ENCODE measurements around the gene CLIC1.
A peak's percentile ranks its signal among the peaks of the same experiment; 100 is the strongest.

CLIC1 gene

DNA sequence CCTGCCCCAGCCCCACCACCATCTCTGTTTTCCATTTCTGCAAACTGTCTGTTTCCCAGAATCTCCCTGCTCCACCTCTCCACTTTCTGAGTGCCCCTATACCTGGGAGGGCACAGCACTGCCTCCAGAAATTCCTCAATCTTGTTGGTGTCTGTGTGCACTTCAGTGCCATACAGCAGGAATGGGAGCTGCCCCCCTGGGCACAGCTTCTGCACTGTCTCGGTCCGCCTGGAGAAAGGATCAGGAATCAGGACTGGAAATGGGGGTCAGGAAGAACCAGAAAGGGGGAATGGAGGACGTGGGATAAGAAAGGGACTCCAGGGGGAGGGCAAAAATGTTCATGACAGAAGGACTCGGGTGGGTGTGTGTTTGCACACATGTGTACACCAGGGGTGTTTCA is 2.6 kb downstream of the CLIC1 start:
- TF ChIP-seq SIN3A (IDR thresholded peaks at IDR 0.05; ENCODE audit: borderline replicate concordance, insufficient read depth, low read length) (no peak), TAF1 (IDR thresholded peaks at IDR 0.05; ENCODE audit: borderline replicate concordance, insufficient read depth, low read length) (no peak), FOXP2 (optimal IDR thresholded peaks at IDR 0.05; ENCODE audit: borderline replicate concordance, extremely low read depth, extremely low read length, insufficient read depth) (no peak), POLR2AphosphoS5 (IDR thresholded peaks at IDR 0.05; ENCODE audit: low read depth, low read length) (no peak)

DNA sequence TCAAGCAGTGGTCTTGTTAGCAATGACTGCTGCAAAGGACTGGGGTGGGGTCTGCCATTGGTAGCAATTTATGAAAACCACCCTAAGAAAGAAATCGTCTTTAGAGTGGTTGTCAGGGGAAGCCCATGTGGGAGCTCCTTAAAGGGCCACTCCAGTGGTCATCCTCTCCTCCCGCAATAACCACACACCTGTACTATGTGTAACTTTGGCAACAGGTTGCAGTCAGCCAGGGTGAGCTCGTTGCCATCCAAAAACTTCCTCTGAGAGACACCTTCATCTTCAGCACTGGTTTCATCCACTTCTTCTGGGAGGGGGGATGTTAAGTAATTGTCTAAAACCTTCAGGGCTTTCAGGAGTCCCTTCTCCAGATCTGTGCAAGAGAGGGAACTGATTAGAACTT is 4.3 kb downstream of the CLIC1 start:
- TF ChIP-seq TAF1 (IDR thresholded peaks at IDR 0.05; ENCODE audit: borderline replicate concordance, insufficient read depth, low read length) (no peak), POLR2AphosphoS5 (IDR thresholded peaks at IDR 0.05; ENCODE audit: low read depth, low read length) (no peak), SIN3A (IDR thresholded peaks at IDR 0.05; ENCODE audit: borderline replicate concordance, insufficient read depth, low read length) (no peak)
- TF ChIP-seq, protein P1, sequence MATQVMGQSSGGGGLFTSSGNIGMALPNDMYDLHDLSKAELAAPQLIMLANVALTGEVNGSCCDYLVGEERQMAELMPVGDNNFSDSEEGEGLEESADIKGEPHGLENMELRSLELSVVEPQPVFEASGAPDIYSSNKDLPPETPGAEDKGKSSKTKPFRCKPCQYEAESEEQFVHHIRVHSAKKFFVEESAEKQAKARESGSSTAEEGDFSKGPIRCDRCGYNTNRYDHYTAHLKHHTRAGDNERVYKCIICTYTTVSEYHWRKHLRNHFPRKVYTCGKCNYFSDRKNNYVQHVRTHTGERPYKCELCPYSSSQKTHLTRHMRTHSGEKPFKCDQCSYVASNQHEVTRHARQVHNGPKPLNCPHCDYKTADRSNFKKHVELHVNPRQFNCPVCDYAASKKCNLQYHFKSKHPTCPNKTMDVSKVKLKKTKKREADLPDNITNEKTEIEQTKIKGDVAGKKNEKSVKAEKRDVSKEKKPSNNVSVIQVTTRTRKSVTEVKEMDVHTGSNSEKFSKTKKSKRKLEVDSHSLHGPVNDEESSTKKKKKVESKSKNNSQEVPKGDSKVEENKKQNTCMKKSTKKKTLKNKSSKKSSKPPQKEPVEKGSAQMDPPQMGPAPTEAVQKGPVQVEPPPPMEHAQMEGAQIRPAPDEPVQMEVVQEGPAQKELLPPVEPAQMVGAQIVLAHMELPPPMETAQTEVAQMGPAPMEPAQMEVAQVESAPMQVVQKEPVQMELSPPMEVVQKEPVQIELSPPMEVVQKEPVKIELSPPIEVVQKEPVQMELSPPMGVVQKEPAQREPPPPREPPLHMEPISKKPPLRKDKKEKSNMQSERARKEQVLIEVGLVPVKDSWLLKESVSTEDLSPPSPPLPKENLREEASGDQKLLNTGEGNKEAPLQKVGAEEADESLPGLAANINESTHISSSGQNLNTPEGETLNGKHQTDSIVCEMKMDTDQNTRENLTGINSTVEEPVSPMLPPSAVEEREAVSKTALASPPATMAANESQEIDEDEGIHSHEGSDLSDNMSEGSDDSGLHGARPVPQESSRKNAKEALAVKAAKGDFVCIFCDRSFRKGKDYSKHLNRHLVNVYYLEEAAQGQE (IDR thresholded peaks at IDR 0.05; ENCODE audit: insufficient read depth in 1 of 2, low read depth in 2 of 2, low read length in 2 of 2) = no peak

DNA sequence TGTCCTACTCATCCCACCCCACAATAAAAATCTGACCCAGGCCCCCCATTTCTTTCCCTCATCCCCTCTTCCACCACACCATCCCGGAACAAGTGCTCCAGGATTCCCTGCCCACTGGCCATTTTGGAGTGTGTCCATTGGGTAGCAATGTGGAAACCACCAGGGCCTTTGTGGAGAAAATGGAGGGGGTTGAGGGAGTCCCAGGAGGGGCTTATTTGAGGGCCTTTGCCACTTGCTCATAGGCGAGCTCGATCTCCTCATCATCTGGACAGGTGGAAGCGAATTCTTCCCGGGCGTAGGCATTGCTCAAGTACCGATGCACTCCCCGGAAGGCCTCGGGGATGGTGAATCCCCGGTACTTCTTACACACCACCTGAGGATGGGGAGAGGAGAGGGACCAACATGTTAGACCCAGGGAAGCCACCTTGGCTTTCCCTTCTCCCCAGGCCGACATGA is 5.7 kb downstream of the CLIC1 start:
- TF ChIP-seq SIN3A (IDR thresholded peaks at IDR 0.05; ENCODE audit: borderline replicate concordance, insufficient read depth, low read length) (no peak), POLR2AphosphoS5 (IDR thresholded peaks at IDR 0.05; ENCODE audit: low read depth, low read length) (no peak), FOXP2 (optimal IDR thresholded peaks at IDR 0.05; ENCODE audit: borderline replicate concordance, extremely low read depth, extremely low read length, insufficient read depth) (no peak), TAF1 (IDR thresholded peaks at IDR 0.05; ENCODE audit: borderline replicate concordance, insufficient read depth, low read length) (no peak)
- TF ChIP-seq, protein P1 (IDR thresholded peaks at IDR 0.05; ENCODE audit: insufficient read depth in 1 of 2, low read depth in 2 of 2, low read length in 2 of 2) = no peak

DNA sequence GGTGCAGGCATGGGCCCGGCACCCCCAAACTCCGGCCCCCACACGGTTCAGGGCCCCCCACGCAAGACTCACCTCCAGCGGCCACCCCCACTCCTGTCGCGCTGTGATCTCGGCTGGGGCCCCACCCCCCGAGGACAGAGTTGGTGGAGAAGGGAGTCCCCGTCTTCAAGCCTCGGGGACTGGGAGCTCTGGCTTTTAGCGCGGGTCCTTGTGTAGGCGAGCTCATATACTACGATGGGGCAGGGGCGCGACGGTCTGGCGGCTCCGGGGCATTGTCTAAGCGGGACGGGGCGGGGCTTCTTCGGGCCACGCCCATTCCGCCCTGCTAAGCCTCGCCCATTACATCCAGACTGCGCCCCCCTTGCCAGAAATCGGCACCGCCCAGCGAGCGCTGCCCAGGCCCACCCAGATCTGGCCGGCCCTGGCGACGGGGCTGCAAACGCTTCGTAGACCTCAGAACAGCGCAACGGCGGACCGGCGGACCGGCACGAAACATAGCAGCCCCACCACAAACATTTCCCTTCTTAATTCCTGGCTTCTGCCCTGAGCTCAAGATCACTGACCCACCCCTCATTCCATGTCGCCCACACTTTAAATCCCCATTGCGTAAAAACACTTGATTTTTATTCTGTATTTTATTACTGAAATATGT is 6.2 kb downstream of the CLIC1 start:
- TF ChIP-seq, protein P1 (IDR thresholded peaks at IDR 0.05; ENCODE audit: insufficient read depth in 1 of 2, low read depth in 2 of 2, low read length in 2 of 2) = no peak
- TF ChIP-seq POLR2AphosphoS5 (IDR thresholded peaks at IDR 0.05; ENCODE audit: low read depth, low read length) (peak; percentile 92; the same call in 1 of the 2 replicates), SIN3A (IDR thresholded peaks at IDR 0.05; ENCODE audit: borderline replicate concordance, insufficient read depth, low read length) (peak; percentile 94; the same call in 1 of the 2 replicates), TAF1 (IDR thresholded peaks at IDR 0.05; ENCODE audit: borderline replicate concordance, insufficient read depth, low read length) (peak; percentile 71; the same call in 1 of the 2 replicates), FOXP2 (optimal IDR thresholded peaks at IDR 0.05; ENCODE audit: borderline replicate concordance, extremely low read depth, extremely low read length, insufficient read depth) (peak; percentile 25)

DNA sequence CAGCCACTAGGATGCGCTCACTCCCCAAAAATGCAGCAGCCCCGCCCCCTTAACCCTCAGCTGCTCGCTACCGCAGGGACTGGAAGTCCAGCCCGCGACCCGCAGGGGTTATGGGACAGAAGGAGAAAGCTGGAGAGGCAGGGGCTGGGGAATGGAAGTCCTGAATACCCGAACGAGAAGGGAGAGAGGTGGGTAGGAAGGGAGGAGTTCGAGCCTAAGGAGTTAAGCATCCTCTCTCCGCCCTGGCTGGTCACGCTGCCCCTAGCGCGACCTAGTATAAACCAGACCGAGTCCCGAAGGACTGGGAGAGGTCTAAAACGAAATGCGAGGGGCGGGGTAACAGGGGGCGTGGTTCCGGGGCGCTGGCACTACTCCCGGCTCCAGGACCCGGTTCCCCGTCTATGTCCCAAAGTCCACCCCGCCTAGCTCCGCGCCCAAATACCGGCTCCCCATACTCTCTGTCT is 6.8 kb downstream of the CLIC1 start:
- TF ChIP-seq SIN3A (IDR thresholded peaks at IDR 0.05; ENCODE audit: borderline replicate concordance, insufficient read depth, low read length) = no peak
- no peak for TF ChIP-seq TAF1 (IDR thresholded peaks at IDR 0.05; ENCODE audit: borderline replicate concordance, insufficient read depth, low read length)
- TF ChIP-seq, protein P1 (IDR thresholded peaks at IDR 0.05; ENCODE audit: insufficient read depth in 1 of 2, low read depth in 2 of 2, low read length in 2 of 2) = no peak
- no peak for TF ChIP-seq POLR2AphosphoS5 (IDR thresholded peaks at IDR 0.05; ENCODE audit: low read depth, low read length)
- no peak for TF ChIP-seq FOXP2 (optimal IDR thresholded peaks at IDR 0.05; ENCODE audit: borderline replicate concordance, extremely low read depth, extremely low read length, insufficient read depth)
